SIG-M5 treated with dmso at 0.1 percent for 504 hours (cell line): Measurements from ENCODE around the gene PTPRN2.
"Not testable (repeated sequence)": the region's sequence is repeated elsewhere in the genome, so short reads cannot be mapped to it uniquely, and the experiment has no call there.

Source experiments
- DNase-seq: peaks from one replicate; lab custom pipeline; 2025; ENCODE audit not compliant: unreplicated experiment; lab: John Stamatoyannopoulos, UW

The PTPRN2 gene

DNA sequence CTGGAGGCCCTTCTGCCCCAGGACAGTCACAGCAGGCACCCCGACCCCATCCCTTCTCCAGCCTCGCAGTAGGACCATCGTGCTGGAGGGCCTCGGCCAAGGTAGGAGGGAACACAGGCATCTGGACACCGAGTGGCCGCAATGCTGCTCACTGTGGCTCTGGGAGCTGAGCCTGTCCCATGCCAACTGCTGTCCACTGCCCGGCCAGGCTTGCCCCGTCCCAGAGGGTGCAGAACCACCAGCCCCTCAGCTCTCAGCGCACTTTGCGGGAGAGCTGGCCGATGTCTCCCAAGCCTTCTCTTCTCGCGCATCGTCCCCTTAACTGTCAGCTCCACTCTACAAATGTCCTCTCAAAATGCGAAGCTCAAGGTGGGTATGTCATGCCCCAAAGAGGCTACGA is 197.2 kb downstream of the PTPRN2 start:
- no peak for DNase-seq

DNA sequence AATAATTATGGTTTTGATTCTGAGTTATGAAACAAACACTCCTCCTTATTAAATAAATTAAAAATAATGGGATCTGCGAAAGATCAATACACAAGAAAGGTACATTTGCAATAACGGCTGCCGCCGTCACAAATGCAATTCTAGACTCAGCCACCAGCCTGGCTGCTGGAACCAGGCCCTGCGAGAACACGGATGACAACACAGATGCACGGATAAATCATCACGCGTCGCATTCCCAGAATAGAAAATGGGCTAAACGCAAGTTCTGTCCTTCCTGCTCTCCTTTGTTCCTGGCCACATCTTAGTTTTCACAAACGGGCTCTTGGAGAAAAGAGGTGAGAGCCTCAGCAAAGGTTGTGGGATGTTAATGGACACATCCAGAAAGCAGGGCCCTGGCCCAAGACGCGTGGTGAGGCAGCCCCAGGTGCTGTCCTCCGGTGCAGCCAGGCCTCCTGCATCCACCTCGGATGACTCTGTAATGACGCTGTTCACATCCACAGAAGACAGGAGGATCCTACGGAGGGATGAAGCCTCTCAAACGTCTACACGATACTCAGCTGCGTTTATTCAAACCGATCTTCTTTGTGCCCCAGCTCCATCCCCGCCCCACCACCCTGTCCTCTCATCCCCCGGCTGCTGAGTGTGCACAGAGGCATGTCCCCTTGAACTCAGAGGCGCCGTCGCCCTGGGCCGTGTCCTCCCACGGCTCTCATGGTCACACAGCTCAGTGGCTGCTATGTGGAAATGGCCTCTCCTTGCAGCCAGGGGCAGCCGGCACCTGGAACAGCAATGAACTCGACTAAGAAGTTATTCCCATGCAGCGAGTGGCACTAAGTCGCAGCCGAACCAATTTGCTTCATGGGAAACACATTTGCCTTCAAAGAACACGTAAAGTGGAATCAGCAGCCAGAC is 197.9 kb downstream of the PTPRN2 start:
- no peak for DNase-seq

DNA sequence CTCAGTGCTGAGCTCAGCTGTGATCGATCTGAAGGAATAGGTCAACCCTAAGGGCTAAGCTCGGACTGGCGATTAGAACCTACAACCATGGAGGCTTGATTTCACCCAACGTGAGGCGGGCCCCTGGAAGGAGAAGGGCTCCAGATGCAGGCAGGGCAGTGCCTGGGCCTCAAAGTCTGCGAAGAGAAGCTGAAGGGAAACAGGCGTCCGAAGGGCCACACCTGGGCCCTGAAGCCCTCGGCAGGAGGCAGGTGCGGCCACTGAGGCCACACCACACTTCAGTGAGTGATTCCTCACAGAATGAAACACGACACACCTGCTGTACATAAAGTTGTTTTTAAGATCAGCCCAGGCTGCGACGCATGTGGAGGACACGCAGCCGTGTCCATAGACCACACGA is 198.7 kb downstream of the PTPRN2 start:
- DNase-seq, result no peak

DNA sequence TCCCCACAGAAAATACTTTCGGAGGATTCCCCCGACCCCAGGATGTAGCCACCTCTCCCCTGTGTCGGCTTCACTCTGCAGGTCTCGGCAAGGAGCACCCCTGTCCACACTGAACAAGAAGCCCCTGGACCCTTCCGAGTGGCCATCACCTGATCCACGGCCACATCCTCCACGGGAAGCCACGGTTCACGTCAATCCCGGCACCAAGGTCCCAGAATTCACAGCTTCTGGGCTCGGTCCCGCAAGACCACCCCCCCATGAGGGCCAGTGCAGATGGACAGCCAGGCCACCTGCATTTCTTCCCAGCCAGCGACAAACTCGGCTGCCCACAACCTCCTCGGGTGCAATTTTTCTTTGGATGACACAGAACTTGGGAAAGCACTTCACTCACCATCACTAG is 199.6 kb downstream of the PTPRN2 start:
- DNase-seq, result no peak

DNA sequence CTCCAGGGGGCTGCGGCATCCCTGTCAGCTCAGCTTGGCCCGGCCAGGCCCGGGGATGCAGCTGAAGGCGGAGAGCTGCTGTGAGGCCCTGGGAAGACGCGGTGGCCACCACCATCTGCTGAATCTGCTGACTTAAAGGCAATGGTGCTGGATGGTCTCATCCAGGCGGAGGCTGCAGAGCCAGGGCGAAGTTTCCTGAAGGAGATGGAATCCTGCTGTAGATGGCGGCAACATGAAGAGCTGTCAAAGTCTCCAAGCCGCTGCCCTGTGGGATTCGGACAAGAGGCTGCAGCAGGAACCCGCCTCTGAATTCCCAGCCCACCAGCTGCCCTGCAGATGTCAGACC is 200.1 kb downstream of the PTPRN2 start:
- DNase-seq, result no peak

DNA sequence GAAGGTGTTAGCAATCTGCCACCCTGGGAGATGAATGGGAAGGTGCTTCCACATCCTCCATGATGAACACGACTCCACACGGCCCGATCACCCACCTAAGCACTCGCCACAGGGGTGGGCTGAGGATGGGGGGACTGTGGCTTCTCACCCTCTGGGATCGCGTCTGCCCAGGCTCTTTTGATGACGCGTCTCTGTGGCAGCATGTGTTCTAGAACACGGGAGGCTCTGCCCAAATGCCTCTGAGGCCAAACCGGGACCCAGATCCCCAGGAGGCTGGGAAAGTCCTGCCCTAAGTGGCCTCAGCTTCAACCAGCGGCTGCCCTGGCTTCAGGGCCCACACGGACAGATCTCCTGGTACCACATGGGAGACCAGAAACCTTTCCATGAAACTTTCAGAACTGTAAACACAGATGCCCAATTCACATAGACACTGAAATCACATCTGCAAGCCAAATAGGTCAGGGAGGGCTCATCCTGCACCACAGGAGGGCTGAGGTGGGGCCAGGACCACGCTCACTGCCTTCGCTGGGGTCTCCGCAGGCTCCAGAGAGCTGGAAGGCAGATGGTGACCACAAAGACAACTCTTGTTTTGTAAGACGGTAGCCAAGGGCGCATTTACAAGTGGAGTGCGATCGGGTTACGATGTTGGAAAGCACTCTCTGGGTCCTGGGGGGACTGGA is 200.6 kb downstream of the PTPRN2 start:
- DNase-seq, result no peak

DNA sequence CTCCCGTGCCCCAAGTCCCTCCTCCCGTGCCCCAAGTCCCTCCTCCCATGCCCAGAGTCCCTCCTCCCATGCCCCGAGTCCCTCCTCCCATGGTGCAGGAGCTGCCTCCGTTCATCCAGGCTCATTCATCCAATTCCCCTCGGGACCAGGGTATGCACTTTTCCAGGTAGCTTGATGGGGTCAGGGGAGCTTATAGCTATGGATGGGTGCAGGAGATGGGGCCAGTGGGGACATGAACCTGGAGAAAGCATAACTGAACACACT is 201.3 kb downstream of the PTPRN2 start:
- DNase-seq, result no peak

DNA sequence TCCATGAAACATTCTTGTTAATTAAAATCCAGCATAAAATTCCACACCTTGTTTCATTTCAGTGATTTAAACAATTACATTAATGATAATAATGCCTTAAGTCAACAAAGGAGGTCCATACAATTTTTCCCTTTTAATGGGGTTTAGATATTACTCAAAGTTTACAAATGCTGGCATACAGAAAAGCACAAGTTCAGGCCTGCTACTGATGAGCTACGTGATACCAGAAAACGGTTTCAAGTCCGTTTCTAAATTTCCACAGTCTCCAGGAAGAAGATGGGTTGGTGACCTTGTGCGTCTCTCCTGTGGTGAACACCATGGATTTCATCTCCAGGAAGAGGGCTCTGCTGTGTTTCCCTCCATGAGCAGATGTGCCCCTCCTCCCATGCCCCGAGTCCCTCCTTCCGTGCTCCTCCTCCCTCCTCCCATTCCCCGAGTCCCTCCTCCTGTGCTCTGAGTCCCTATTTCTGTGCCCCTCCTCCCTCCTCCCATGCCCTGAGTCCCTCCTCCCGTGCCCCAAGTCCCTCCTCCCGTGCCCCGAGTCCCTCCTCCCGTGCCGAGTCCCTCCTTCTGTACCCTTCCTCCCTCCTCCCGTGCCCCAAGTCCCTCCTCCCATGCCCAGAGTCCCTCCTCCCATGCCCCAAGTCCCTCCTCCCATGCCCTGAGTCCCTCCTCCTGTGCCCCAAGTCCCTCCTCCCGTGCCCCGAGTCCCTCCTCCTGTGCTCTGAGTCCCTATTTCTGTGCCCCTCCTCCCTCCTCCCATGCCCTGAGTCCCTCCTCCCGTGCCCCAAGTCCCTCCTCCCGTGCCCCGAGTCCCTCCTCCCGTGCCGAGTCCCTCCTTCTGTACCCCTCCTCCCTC is 201.9 kb downstream of the PTPRN2 start:
- DNase-seq, result not testable (repeated sequence)

DNA sequence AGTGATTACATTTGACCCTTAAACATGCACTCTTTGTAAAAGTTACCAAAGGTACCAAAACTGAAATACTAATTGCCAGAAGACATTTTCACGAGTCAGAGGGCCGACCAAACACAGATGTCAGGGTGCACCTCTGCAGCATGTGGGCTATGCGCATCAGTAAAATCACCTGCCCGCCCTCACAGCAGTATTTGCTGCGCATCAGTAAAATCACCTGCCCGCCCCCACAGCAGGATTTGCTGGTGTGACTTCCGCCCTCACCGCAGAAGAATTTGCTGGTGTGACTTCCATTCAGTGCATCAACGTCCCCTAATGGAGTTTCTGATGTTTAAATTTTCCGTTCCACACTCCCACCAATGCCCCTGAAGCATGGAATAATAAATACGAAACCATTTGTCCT is 202.9 kb downstream of the PTPRN2 start:
- no peak for DNase-seq

DNA sequence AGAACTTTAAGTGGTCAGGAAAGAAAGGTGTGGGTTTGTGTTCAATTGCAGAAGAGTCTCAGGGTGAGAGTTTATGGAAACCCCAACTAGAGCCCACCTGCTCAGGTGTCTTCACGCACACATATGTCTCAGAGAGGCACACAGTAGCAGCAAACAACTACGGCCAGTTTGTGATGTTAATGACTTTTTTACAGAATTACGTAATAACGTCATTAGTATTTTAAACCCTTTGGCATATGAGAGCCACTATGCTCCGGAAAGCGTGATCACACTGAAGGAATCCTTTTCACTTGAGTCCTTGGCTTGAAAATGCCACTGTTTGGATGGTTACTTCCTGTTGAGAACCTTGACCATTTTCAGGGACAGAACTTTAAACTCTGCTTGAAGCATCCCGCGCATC is 204.0 kb downstream of the PTPRN2 start:
- DNase-seq, result no peak

DNA sequence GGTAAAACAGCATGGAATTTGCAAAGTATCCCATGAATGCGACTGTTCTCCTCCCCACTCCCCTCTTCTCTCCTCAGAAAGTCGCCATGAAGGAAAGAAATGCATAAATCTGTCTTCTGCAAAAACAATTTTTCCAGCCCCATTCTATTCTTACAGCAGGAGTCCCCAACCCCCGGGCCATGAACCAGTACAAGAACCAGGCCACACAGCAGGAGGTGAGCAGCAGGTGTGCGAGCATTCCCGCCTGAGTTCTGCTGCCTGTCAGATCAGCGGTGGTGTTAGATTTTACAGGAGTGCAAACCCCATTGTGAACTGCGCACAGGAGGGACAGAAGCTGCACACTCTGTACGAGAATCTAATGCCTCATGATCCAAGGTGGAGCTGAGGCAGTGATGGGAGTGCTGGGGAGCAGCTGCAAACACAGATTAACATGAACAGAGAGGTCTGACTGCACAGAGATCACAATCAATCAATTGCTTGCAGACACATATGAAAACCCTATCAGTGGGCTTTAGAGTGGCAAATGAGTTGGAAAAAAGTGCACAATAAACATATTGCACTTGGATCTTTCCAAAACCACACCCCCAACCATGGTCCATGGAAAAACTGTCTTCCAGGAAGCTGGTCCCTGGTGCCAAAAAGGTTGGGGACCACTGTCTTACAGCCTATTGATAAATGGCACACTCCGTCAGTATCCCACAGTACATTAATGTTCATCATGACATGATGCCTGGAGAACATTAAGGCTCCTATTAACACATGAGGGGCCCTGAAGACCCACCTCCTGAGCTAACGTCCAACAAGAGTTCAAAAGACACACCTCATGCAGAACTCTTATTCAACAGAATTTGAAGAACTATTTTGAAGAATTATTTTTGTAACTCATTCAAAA is 205.0 kb downstream of the PTPRN2 start:
- no peak for DNase-seq

DNA sequence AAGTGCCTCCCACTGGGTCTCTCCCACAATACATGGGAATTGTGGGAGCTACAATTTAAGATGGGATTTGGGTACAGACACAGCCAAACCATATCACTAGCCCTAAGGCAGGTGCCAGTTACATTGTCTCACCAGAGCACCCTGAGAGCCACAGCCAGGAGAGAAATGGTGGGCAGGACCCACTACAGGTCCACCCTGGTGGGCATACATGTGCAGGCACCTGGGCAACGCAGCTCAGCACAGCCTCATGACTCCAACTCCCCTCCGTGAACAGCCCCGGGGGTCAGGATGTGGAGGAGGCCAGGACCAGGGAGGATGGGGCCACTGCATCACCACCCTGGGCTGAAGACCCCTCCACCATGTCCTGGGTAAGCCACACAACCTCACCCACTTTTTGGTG is 205.7 kb downstream of the PTPRN2 start:
- no peak for DNase-seq

DNA sequence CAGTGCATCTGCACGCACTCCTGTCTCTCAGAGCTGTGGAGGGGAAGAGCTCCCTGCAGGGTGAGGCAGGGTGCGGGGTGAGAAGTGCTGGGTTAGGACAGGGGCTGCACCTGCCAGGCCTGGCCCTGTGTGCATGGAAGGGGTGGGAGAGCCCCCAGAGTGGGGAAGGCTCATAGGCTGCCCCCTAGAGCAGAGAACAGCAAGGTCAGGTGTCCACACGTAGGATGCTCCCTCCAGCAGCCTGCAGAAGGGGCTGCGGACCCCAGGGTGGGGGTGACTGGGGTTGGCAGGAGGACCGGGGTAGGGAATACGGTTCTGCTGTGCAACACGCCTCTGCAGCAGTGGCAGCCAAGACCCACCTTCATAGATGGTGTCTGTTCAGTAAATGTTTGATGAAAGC is 208.6 kb downstream of the PTPRN2 start:
- DNase-seq, result no peak

DNA sequence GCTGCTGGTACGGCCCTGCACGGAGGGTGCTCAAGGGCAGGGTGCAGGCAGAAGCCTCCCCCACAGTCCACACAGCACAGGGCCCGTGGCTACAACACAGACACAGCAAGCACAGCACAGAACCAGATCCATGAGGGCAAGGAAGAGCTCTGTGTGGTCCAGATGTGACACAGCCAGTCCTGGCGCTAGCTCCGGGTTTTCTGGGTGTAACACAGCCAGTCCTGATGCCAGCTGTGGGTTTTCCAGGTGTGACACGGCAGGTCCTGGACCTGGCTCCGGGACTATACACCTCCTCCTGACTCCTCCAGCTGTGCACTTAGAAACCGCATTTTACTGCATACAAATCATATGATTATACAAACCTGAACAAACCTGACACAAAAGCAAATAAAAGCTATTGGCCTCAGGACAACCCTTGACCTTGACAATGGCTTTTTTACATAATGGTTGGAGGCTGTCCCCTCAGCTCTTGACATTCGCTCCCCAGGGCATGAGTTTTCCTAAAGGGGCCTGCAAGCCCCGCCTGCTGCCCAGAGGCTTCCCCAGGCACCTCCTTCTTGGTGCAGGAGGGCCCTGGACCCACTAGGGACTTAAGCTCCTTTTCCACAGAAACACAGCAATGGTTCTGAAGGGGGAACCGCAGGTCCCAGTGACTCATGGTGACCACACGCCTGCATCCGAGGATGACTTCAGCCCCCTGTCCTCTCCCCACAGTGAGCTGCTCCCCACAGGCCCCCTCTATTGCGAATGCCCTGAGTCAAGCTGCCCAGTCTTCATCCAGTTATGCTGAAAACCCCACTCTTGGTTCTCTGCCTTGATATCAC is 209.6 kb downstream of the PTPRN2 start:
- no peak for DNase-seq

DNA sequence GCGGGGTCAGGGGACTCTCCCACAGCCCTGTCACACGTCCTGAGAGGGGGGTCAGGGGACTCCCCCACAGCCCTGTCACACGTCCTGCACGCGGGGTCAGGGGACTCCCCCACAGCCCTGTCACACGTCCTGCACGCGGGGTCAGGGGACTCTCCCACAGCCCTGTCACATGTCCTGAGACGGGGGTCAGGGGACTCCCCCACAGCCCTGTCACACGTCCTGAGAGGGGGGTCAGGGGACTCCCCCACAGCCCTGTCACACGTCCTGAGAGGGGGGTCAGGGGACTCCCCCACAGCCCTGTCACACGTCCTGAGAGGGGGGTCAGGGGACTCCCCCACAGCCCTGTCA is 210.8 kb downstream of the PTPRN2 start:
- not testable (repeated sequence) for DNase-seq

DNA sequence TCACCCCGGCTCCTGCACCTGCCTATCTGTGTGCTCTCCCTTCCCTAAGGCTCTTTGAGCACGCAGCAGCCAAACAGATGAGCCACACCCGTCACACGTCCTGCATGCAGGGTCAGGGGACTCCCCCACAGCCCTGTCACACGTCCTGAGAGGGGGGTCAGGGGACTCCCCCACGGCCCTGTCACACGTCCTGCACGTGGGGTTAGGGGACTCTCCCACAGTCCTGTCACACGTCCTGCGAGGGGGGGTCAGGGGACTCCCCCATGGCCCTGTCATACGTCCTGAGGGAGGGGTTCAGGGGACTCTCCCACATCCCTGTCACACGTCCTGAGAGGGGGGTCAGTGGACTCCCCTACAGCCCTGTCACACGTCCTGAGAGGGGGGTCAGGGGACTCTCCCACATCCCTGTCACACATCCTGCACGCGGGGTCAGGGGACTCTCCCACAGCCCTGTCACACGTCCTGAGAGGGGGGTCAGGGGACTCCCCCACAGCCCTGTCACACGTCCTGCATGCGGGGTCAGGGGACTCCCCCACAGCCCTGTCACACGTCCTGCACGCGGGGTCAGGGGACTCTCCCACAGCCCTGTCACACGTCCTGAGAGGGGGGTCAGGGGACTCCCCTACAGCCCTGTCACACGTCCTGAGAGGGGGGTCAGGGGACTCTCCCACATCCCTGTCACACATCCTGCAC is 211.3 kb downstream of the PTPRN2 start:
- not testable (repeated sequence) for DNase-seq

DNA sequence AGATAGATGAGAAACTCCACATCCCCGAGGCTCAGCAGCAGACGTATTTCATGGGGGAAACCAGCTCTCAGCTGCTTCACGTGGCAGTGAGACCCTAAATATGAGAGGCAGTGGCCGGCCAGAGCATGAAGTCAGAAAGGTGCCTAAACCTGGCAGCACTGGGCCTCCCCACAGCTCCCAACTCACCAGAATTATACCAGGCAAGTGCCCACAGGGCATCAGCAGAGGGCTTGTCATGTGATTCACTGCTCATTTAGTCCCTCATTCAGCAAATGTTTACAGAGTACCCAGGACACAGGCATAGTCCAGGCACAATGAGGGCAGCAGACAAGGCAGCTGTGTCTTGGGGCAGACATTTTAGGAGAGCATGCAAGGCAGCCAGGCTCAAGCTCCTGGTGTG is 212.6 kb downstream of the PTPRN2 start:
- no peak for DNase-seq

DNA sequence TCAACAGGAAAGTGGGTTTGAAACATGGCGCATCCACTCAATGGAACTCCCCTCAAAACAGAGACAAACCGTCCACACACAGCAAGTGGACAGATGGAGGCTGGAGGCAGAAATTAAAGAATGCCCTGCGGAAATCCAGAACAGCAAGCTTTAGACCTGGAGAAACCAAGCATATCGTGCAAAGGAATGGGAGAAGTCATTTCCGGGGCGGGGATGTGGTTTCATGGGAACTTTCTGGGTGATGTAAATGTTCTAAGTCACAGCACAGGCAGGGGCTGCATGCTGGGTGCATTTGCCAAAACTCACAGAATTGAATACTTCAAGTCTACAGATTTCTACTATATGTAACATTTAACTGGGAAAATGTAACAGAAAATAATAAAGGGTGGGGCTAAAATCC is 213.0 kb downstream of the PTPRN2 start:
- no peak for DNase-seq

DNA sequence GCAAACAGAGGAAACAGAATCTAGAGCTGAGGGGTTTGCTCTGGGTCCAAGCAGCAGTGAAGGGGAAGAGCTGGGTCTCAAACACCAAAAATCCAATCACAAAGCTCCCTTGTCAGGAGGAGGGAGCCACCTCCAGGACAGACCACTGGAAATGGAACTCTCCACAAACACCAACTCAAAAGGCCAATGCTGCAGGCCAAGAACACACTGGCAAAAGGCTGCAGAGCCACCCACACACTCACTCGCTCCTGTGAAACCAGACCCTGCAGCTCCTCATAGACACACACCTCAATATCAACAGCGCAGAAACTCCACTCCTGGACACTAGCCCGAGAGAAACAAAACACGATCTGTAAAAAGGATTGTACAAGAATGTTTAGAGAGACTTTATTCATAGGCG is 213.5 kb downstream of the PTPRN2 start:
- DNase-seq, result no peak
